Left lung (tissue), 14 donors: Measurements from ENCODE around the gene LSM2. TPM values are rescaled to one million over a fixed set of nuclear protein-coding genes. Genes with fewer than 3 reads are reported as not detected.
"Not testable (repeated sequence)": the region's sequence is repeated elsewhere in the genome, so short reads cannot be mapped to it uniquely, and the experiment has no call there.

Source experiments
- ATAC-seq: fragments of 200-7000 bp; cut with Tn5 transposase; one replicate; pipeline ENCODE4 v1.9.1; 2020; ENCODE audit warnings: moderate library complexity
- DNase-seq, 4 donors: peaks; one replicate each; pipeline ENCODE4 v3.0.0-alpha.2; 2013 to 2020
- H3K27ac ChIP-seq, 2 donors: fragments of 200-600 bp; sonication (generic) in 1 of 2; one replicate each; pipeline versions ENCODE4 v1.5.0 to v1.8.0; 2020 to 2021
- H3K27me3 ChIP-seq, 2 donors: fragments of 200-600 bp; sonication (generic) in 1 of 2; one replicate each; pipeline versions ENCODE4 v1.5.0 to v1.8.0; 2020 to 2021
- H3K36me3 ChIP-seq, 2 donors: fragments of 200-600 bp; sonication (generic) in 1 of 2; one replicate each; pipeline versions ENCODE4 v1.5.0 to v1.8.0; 2020 to 2021
- H3K4me1 ChIP-seq, 2 donors: fragments of 200-600 bp; one replicate each; pipeline ENCODE4 v1.8.0; 2021
- H3K4me3 ChIP-seq, 2 donors: fragments of 200-600 bp; sonication (generic) in 1 of 2; one replicate each; pipeline versions ENCODE4 v1.5.0 to v1.8.0; 2020 to 2021; ENCODE audit warnings: mild to moderate bottlenecking in 1 of 2
- H3K9me3 ChIP-seq, 2 donors: fragments of 200-600 bp; sonication (generic) in 1 of 2; one replicate each; pipeline versions ENCODE4 v1.5.0 to v1.8.0; 2020 to 2021
- intact Hi-C, 2 donors: fragments of 100-400 bp; cut with DNase I; formaldehyde crosslinking; loops; one replicate each; pipeline versions ENCODE4 v1.11.2 to v1.14.2; 2022
- long read RNA-seq, 12 donors: library from polyadenylated mRNA in 2 of 12; unstranded in 2 of 12; transcript quantifications; one replicate each; pipeline ENCODE4 v2.0.0 and lab custom pipeline, GENCODE V29; 2019 to 2026
- polyA plus RNA-seq, 6 donors: library from polyadenylated mRNA; unstranded; fragments of 120-200 nt; gene quantifications; one replicate each; pipeline ENCODE4 v1.2.1, GENCODE V29; 2013; ENCODE audit not compliant: insufficient read length in 6 of 6
- total RNA-seq, 2 donors: library from RNA; stranded (reverse); fragmentation: NEBNext Ultra II Directional; extraction: Animal tissue kit (Norgen Biotek cat#: 25700); gene quantifications; one replicate each; pipeline ENCODE4 v1.2.1, GENCODE V29; 2021
- TF ChIP-seq, protein P1 (sequence below), 2 donors: fragments of 200-600 bp; sonication (generic) in 1 of 2; IDR thresholded peaks; one replicate each; pipeline versions ENCODE4 v1.5.0 to v1.8.0; 2021; ENCODE audit warnings: antibody characterized with exemption in 2 of 2
- donor health status: DM: no; HTN: yes; CAD: no.
- donor health status: DM: no; HTN: no; CAD: no.

LSM2 gene
- 10 to 100 TPM; 38.7 to 51.5 TPM for total RNA-seq
- 10 to 100 TPM; 79.4 to 88.5 (median 83.6) TPM for polyA plus RNA-seq
- long read RNA-seq, donor 1, transcript LSM2-208 (5 exons, 876 nt), result major isoform, 79 of 94 reads
- long read RNA-seq, donor 1, partial matches to known transcripts, result 12 of 94 reads
- long read RNA-seq, donor 1, other reads (novel, unspliced or antisense), result 0 of 94 reads
- long read RNA-seq, donor 2, transcript LSM2-208 (5 exons, 876 nt), result major isoform, 63 of 71 reads
- long read RNA-seq, donor 2, partial matches to known transcripts, result 6 of 71 reads
- long read RNA-seq, donor 2, other reads (novel, unspliced or antisense), result 0 of 71 reads
- long read RNA-seq, donor 3, transcript LSM2-208 (5 exons, 876 nt), result major isoform, 55 of 58 reads
- long read RNA-seq, donor 3, partial matches to known transcripts, result 0 of 58 reads
- long read RNA-seq, donor 3, other reads (novel, unspliced or antisense), result 0 of 58 reads
- long read RNA-seq, donor 4, transcript LSM2-208 (5 exons, 876 nt), result major isoform, 38 of 42 reads
- long read RNA-seq, donor 4, partial matches to known transcripts, result 2 of 42 reads
- long read RNA-seq, donor 4, other reads (novel, unspliced or antisense), result 2 of 42 reads
- long read RNA-seq, donor 5, transcript LSM2-208 (5 exons, 876 nt), result major isoform, 59 of 71 reads
- long read RNA-seq, donor 5, partial matches to known transcripts, result 11 of 71 reads
- long read RNA-seq, donor 5, other reads (novel, unspliced or antisense), result 0 of 71 reads
- long read RNA-seq, donor 6, transcript LSM2-208 (5 exons, 876 nt), result major isoform, 36 of 51 reads
- long read RNA-seq, donor 6, partial matches to known transcripts, result 12 of 51 reads
- long read RNA-seq, donor 6, other reads (novel, unspliced or antisense), result 0 of 51 reads
- long read RNA-seq, donor 7, transcript LSM2-208 (5 exons, 876 nt), result major isoform, 26 of 27 reads
- long read RNA-seq, donor 7, partial matches to known transcripts, result 0 of 27 reads
- long read RNA-seq, donor 7, other reads (novel, unspliced or antisense), result 0 of 27 reads
- long read RNA-seq, donor 8, transcript LSM2-208 (5 exons, 876 nt), result major isoform, 29 of 33 reads
- long read RNA-seq, donor 8, partial matches to known transcripts, result 0 of 33 reads
- long read RNA-seq, donor 8, other reads (novel, unspliced or antisense), result 0 of 33 reads
- long read RNA-seq, donor 9, result 0 reads
- long read RNA-seq, donor 10, transcript LSM2-208 (5 exons, 876 nt), result major isoform, 74 of 81 reads
- long read RNA-seq, donor 10, partial matches to known transcripts, result 1 of 81 reads
- long read RNA-seq, donor 10, other reads (novel, unspliced or antisense), result 3 of 81 reads
- long read RNA-seq, donor 11, transcript LSM2-208 (5 exons, 876 nt), result major isoform, 47 of 49 reads
- long read RNA-seq, donor 11, partial matches to known transcripts, result 0 of 49 reads
- long read RNA-seq, donor 11, other reads (novel, unspliced or antisense), result 0 of 49 reads
- long read RNA-seq, donor 12, transcript LSM2-208 (5 exons, 876 nt), result major isoform, 29 of 1,290 reads
- long read RNA-seq, donor 12, partial matches to known transcripts, result 722 of 1,290 reads
- long read RNA-seq, donor 12, other reads (novel, unspliced or antisense), result 536 of 1,290 reads

DNA sequence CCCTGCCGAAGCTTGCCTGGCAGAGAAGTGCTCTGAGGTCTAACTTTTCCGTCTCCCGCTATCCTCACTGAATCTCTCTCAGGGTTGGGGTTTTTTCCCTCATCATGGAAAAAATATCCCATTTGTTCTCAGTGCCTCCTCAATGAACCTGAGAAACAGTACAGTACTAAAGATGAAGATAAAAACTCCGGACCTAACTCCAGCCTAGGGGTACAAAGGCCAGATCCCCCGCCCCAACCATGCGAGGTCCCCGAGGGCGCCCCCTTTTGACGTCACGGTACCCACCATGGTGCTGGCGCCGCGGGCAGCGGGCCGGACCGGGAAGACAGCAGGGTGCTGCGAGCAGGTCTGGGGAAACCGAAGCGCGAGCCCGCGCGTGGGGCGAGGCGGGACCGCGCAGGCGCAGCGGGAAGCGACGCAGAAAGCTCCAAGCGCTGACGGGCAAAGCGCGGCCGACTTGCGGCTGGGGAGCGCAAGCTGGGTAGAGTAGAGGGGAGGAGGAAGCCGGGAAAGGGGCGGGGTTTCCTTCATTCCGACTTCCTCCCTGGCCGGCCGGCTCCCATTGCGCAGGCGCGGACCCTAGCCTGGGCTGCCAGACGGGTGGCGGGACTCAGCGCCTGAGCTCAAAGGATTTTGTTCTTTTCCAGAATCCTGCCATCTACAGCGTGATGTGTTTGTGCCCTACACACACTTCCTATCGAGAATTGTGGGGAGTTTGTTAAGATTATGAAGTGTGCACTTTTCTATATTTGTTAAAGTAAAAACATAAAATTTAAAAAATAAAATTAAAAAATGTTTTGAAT is at the start of gene LSM2:
TSS of gene LSM2 (minus strand) at position 497 of the 803 bp plus-strand sequence. CDS start at position 288, 209 bp downstream.
- DNase-seq (peak; percentile 97 to 100 (median 98)), ATAC-seq (peak; percentile 99)
- peak within 1 kb of the TSS; percentile 90 to 96 for H3K27ac ChIP-seq
- H3K36me3 ChIP-seq, result peaks cover 0 to 25% of the 10 kb centered on the region in 2 donors
- intact Hi-C loops, result no loop called here
- H3K27me3 ChIP-seq, result no peaks in the 10 kb centered on the region
- H3K9me3 ChIP-seq, result no peaks in the 10 kb centered on the region
- TF ChIP-seq, protein P1, sequence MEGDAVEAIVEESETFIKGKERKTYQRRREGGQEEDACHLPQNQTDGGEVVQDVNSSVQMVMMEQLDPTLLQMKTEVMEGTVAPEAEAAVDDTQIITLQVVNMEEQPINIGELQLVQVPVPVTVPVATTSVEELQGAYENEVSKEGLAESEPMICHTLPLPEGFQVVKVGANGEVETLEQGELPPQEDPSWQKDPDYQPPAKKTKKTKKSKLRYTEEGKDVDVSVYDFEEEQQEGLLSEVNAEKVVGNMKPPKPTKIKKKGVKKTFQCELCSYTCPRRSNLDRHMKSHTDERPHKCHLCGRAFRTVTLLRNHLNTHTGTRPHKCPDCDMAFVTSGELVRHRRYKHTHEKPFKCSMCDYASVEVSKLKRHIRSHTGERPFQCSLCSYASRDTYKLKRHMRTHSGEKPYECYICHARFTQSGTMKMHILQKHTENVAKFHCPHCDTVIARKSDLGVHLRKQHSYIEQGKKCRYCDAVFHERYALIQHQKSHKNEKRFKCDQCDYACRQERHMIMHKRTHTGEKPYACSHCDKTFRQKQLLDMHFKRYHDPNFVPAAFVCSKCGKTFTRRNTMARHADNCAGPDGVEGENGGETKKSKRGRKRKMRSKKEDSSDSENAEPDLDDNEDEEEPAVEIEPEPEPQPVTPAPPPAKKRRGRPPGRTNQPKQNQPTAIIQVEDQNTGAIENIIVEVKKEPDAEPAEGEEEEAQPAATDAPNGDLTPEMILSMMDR (IDR thresholded peaks at IDR 0.05), result peak in 1 of 2 donors; percentile 35
- peak within 1 kb of the TSS; percentile 66 for H3K4me3 ChIP-seq
- peaks cover 7 to 26% of the 10 kb centered on the region in 2 donors for H3K4me1 ChIP-seq

DNA sequence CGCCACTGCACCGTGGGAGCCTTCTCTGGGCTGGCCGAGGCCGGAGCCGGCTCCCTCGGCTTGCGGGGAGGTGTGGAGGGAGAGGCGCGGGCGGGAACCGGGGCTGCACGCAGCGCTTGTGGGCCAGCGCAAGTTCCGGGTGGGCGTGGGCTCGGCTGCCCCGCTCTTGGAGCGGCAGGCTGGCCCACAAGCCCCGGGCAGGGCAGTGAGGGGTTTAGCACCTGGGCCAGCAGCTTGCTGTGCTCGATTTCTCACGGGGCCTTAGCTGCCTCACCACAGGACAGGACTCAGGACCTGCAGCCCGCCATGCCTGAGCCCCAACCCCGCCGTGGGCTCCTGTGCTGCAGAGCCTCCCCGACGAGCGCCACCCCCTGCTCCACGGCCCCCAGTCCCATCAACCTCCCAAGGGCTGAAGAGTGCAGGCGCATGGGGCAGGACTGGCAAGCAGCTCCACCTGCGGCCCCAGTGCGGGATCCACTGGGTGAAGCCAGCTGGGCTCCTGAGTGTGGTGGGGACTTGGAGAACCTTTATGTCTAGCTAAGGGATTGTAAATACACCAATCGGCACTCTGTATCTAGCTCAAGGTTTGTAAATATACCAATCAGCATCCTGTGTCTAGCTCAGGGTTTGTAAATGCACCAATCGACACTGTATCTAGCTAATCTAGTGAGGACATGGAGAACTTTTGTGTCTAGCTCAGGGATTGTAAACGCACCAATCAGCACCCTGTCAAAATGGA is 45.4 kb upstream of the LSM2 start:
- DNase-seq, H3K9me3 ChIP-seq, H3K4me1 ChIP-seq, H3K27me3 ChIP-seq, H3K27ac ChIP-seq, intact Hi-C loops, H3K4me3 ChIP-seq, ATAC-seq: not testable (repeated sequence)
- peaks cover 0 to 19% of the 10 kb centered on the region in 2 donors for H3K36me3 ChIP-seq

DNA sequence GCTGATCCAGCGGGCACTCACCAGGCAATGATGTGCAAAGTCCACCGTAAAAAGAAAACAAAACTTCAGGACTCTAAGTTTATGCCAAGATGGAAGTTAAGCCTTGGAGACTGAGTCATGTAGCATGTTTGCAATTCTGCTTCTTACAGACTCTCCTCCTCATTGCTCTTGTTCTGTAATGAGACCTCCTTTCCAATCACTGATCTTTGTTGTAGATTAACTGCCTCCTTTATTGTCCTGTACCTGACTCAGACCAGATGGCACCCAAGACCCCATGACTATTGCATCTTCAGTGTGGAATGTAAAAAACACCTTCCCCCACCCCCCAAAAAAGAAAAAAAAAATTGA is 44.7 kb upstream of the LSM2 start:
- Histone ChIP-seq H3K9me3 (no peaks in the 10 kb centered on the region), H3K4me3 (no peak overlapping the region), H3K36me3 (peaks cover 0 to 12% of the 10 kb centered on the region in 2 donors), H3K4me1 (no peaks in the 10 kb centered on the region), H3K27me3 (no peaks in the 10 kb centered on the region), H3K27ac (no peak overlapping the region)
- DNase-seq, result no peak
- ATAC-seq, result no peak
- TF ChIP-seq, protein P1 (IDR thresholded peaks at IDR 0.05), result no peak
- intact Hi-C loops, result no loop called here

DNA sequence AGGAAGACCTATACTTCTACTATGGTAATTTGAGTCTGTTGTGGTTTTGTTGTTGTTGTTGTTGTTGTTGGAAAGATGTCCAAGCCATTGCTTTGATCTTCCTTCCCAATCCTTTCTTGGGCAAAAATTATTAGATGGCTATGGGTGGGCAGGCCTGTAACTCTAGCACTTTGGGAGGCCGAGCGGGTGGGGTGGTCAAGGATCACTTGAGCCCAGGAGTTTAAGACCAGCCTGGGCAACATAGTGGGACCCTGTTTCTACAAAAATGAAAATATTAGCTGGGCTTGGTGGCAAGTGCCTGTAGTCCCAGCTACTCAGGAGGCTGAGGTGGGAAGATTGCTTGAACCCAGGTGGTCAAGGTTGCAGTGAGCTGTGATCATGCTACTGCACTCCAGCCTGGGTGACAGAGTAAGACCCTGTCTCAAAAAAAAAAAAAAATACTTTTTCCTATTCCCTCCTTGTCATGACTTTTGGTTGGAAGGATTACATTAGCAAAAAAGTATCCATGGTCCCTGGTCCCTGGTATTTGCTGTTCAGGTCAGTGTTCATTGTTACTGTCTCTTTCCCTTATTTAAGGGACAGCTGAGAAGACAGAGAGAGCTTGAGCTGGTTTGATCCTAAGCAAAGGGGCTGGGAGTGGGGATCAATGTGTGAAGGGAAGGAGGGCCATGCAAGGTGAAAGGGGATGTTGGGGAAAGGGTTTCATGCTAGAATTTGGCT is 44.2 kb upstream of the LSM2 start:
- Histone ChIP-seq H3K27me3 (no peaks in the 10 kb centered on the region), H3K4me1 (no peaks in the 10 kb centered on the region), H3K27ac (no peak overlapping the region), H3K9me3 (no peaks in the 10 kb centered on the region), H3K4me3 (no peak overlapping the region), H3K36me3 (peaks cover 0 to 7% of the 10 kb centered on the region in 2 donors)
- TF ChIP-seq, protein P1 (IDR thresholded peaks at IDR 0.05), result no peak
- intact Hi-C loops, result no loop called here
- DNase-seq (no peak), ATAC-seq (no peak)
